PC-3 (cell line): ENCODE results near the gene SYK.
A peak's percentile ranks its signal among the peaks of the same experiment; 100 is the strongest.

Source experiments
- EZH2 ChIP-seq: fragments of 300-600 bp; sonication (generic); IDR thresholded peaks from one replicate; pipeline ENCODE4 v1.6.1; 2017; ENCODE audit warnings: antibody characterized with exemption, mild to moderate bottlenecking, low read length; ENCODE audit not compliant: unreplicated experiment
- EZH2phosphoT487 ChIP-seq: fragments of 300-600 bp; sonication (generic); IDR thresholded peaks from 2 replicates; pipeline ENCODE4 v1.6.1; 2018; ENCODE audit warnings: mild to moderate bottlenecking, antibody characterized with exemption, low read length, borderline replicate concordance
- TF ChIP-seq, protein P1 (sequence below): fragments of 300-600 bp; sonication (generic); conservative IDR thresholded peaks from 2 replicates; pipeline ENCODE4 v1.5.1; 2017; ENCODE audit warnings: antibody characterized with exemption, low read depth, mild to moderate bottlenecking, low read length

DNA sequence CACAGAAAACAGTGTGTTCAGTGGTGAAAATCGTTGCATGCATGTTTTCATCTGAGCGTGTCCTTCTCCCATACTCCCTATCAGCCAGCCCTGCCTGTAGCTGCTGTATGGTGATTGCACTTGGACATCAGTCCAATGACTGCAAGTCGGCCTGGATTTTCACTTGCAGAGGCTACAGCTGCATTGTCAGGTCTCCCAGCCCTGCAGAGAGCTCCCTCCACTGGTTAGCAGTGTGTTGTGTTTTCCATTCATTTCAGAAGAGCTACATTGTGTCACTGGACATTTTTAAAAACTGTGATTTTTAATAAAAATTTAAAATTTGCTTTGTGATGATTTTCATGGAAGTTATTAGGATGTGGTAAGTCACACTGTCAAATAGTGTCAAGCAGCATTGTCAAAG lies 96.6 kb downstream of the SYK start:
- TF ChIP-seq, protein P1, sequence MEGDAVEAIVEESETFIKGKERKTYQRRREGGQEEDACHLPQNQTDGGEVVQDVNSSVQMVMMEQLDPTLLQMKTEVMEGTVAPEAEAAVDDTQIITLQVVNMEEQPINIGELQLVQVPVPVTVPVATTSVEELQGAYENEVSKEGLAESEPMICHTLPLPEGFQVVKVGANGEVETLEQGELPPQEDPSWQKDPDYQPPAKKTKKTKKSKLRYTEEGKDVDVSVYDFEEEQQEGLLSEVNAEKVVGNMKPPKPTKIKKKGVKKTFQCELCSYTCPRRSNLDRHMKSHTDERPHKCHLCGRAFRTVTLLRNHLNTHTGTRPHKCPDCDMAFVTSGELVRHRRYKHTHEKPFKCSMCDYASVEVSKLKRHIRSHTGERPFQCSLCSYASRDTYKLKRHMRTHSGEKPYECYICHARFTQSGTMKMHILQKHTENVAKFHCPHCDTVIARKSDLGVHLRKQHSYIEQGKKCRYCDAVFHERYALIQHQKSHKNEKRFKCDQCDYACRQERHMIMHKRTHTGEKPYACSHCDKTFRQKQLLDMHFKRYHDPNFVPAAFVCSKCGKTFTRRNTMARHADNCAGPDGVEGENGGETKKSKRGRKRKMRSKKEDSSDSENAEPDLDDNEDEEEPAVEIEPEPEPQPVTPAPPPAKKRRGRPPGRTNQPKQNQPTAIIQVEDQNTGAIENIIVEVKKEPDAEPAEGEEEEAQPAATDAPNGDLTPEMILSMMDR: peak; percentile 31; the same call in 1 of the 2 replicates
- TF ChIP-seq EZH2phosphoT487: no peak
- no peak for TF ChIP-seq EZH2
